ENCODE measurements around the gene PSMD6.

PSMD6 gene

GRCh38 chr3:64067506-64068346 lies 44.4 kb upstream of the PSMD6 start:
- H3K27ac ChIP-seq (replicated peaks) = no peak overlapping the region
- no peak for DNase-seq (ENCODE audit: low read depth in 1 of 2, low spot score in 1 of 2)
- TF ChIP-seq GABPA (IDR thresholded peaks at IDR 0.05; ENCODE audit: low read depth) (no peak), CTCF (IDR thresholded peaks at IDR 0.05; ENCODE audit: insufficient read depth, low read length) (no peak), REST (IDR thresholded peaks at IDR 0.05; ENCODE audit: insufficient replicate concordance, low read depth) (no peak), SPI1 (IDR thresholded peaks at IDR 0.05; ENCODE audit: borderline replicate concordance, low read depth) (no peak), POLR2AphosphoS5 (IDR thresholded peaks at IDR 0.05; ENCODE audit: low read depth) (no peak)
- H3K27me3 ChIP-seq (ENCODE audit: insufficient read depth, poor library complexity, severe bottlenecking) = no peaks in the 10 kb centered on the region
- H3K4me3 ChIP-seq (replicated peaks; ENCODE audit: insufficient read depth, low read length) = no peak overlapping the region

GRCh38 chr3:64064804-64065203 lies 41.5 kb upstream of the PSMD6 start:
- no peaks in the 10 kb centered on the region for H3K27me3 ChIP-seq (ENCODE audit: insufficient read depth, poor library complexity, severe bottlenecking)
- H3K27ac ChIP-seq (replicated peaks) = no peak overlapping the region
- no peak overlapping the region for H3K4me3 ChIP-seq (replicated peaks; ENCODE audit: insufficient read depth, low read length)
- TF ChIP-seq REST (IDR thresholded peaks at IDR 0.05; ENCODE audit: insufficient replicate concordance, low read depth) (no peak), SPI1 (IDR thresholded peaks at IDR 0.05; ENCODE audit: borderline replicate concordance, low read depth) (no peak), POLR2AphosphoS5 (IDR thresholded peaks at IDR 0.05; ENCODE audit: low read depth) (no peak), CTCF (IDR thresholded peaks at IDR 0.05; ENCODE audit: insufficient read depth, low read length) (no peak), GABPA (IDR thresholded peaks at IDR 0.05; ENCODE audit: low read depth) (no peak)
- no peak for DNase-seq (ENCODE audit: low read depth in 1 of 2, low spot score in 1 of 2)

GRCh38 chr3:64063983-64064438 lies 40.7 kb upstream of the PSMD6 start:
- TF ChIP-seq CTCF (IDR thresholded peaks at IDR 0.05; ENCODE audit: insufficient read depth, low read length) (no peak), REST (IDR thresholded peaks at IDR 0.05; ENCODE audit: insufficient replicate concordance, low read depth) (no peak), SPI1 (IDR thresholded peaks at IDR 0.05; ENCODE audit: borderline replicate concordance, low read depth) (no peak), POLR2AphosphoS5 (IDR thresholded peaks at IDR 0.05; ENCODE audit: low read depth) (no peak), GABPA (IDR thresholded peaks at IDR 0.05; ENCODE audit: low read depth) (no peak)
- DNase-seq (ENCODE audit: low read depth in 1 of 2, low spot score in 1 of 2) = no peak
- H3K27ac ChIP-seq (replicated peaks) = no peak overlapping the region
- H3K4me3 ChIP-seq (replicated peaks; ENCODE audit: insufficient read depth, low read length) = no peak overlapping the region
- no peaks in the 10 kb centered on the region for H3K27me3 ChIP-seq (ENCODE audit: insufficient read depth, poor library complexity, severe bottlenecking)
